GM12864 (cell line): ENCODE results near the gene IFT172.

ENCODE experiments used
- DNase-seq: peaks from one replicate; pipeline ENCODE4 v3.0.0-alpha.2; 2011; ENCODE audit warnings: low read depth
- H3K4me3 ChIP-seq: 2 replicates; pipeline ENCODE4 v1.5.1; 2011; ENCODE audit warnings: mild to moderate bottlenecking, low read depth, low read length, control low read depth
- TF ChIP-seq, protein P1 (sequence below): IDR thresholded peaks from 2 replicates; pipeline ENCODE4 v1.5.1; 2011; ENCODE audit warnings: low read depth, mild to moderate bottlenecking, moderate library complexity, low read length, control low read depth, inconsistent platforms; ENCODE audit errors: missing control alignments

IFT172 gene

DNA sequence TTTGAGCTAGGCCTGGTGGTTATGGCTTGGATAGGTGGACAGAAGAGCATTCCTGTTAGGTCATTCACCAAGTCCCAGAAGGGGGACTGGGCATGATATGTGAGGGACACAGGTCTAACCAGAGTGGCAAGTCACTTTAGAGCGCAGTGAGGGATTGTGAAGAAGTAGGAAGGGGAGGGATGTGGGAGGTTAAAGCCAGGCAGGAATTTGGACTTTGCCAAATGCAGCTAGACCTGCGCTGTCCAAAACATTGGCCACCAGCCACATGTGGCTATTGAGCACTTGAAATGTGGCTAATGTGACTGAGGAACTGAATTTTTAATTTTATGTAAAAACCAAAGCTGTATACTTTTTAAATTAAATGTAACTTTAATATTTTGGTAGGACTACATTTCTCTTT, 30.8 kb upstream of the IFT172 start:
- TF ChIP-seq, protein P1, sequence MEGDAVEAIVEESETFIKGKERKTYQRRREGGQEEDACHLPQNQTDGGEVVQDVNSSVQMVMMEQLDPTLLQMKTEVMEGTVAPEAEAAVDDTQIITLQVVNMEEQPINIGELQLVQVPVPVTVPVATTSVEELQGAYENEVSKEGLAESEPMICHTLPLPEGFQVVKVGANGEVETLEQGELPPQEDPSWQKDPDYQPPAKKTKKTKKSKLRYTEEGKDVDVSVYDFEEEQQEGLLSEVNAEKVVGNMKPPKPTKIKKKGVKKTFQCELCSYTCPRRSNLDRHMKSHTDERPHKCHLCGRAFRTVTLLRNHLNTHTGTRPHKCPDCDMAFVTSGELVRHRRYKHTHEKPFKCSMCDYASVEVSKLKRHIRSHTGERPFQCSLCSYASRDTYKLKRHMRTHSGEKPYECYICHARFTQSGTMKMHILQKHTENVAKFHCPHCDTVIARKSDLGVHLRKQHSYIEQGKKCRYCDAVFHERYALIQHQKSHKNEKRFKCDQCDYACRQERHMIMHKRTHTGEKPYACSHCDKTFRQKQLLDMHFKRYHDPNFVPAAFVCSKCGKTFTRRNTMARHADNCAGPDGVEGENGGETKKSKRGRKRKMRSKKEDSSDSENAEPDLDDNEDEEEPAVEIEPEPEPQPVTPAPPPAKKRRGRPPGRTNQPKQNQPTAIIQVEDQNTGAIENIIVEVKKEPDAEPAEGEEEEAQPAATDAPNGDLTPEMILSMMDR: no peak
- no peak for DNase-seq
- H3K4me3 ChIP-seq: no peak overlapping the region

- H3K4me3 ChIP-seq: no peak overlapping the region
- TF ChIP-seq, protein P1: no peak
- DNase-seq: no peak
Measured at GRCh38 chr2:27518782-27519113, 29.2 kb upstream of the IFT172 start.

DNA sequence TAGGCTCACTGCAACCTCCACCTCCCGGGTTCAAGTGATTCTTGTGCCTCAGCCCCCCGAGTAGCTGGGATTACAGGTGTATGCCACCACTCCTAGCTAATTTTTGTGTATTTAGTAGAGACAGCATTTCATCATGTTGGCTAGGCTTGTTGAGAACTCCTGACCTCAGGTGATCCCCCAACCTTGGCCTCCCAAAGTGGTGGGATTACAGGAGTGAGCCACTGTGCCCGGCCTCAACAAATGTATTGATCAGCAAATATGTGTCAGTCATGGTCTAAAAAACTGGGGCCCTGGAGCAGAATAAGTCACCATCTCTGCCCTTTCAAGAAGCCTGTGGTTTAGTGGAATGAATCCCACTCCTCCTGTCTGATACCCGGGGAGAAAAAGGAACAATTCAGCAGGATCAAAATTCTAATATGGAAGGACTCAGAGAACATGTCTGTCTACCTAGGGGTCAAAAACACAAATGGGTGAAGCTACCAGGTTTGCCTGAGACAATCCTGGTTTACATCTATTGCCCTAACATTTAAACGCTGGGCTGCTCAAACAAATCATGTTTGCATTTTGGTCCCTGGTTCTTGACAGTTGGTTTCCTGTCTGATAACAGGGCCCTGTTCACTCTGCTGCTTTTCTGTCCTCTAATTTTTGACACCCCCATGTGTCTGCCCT, 28.7 kb upstream of the IFT172 start:
- H3K4me3 ChIP-seq: no peak overlapping the region
- TF ChIP-seq, protein P1: no peak
- no peak for DNase-seq

- H3K4me3 ChIP-seq: no peak overlapping the region
- TF ChIP-seq, protein P1: no peak
- DNase-seq: no peak
Measured at GRCh38 chr2:27509326-27509725, 19.8 kb upstream of the IFT172 start.

- no peak overlapping the region for H3K4me3 ChIP-seq
- no peak for DNase-seq
- TF ChIP-seq, protein P1: no peak
Measured at GRCh38 chr2:27507293-27507692, 17.8 kb upstream of the IFT172 start.

DNA sequence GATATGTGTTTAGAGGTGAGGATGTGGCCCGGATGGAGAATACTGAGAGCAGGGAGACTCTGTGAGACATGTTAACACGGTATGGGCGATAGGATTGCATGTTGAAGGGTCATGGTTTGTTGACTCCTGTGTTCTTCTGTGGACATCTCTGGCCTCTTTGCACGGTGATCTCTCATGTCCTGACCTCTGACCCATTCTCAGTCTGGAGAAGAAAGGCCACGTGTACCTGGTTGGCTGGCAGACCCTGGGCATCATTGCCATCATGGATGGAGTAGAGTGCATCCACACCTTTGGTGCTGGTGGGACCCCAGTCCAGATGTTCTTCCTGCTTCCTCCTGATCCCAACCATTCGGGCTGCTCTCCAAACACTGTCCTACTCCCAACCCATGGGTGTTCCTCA, 17.0 kb upstream of the IFT172 start:
- no peak for DNase-seq
- TF ChIP-seq, protein P1: no peak
- no peak overlapping the region for H3K4me3 ChIP-seq

DNA sequence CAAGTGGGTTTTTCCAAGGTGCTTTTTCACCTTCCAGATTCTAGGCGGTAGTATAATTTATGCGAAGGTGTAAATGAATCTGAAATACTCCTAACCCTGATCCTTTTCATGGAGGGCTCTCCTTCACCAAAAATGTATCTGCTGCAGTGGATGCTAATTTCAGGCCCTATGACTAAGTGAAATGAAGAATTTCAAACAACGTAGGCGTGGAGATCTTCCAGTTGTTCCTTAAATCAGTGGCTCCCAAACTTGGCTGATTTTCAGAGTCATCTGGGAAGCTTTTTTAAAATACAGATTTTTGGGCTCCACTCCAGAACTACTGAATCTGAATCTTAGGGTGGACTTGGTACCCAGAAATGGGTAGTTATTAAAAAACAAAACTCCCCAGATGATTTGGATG, 12.6 kb upstream of the IFT172 start:
- no peak for DNase-seq
- TF ChIP-seq, protein P1: no peak
- H3K4me3 ChIP-seq: no peak overlapping the region
